HEK293 (cell line): Measurements from ENCODE around the gene FAM210A.

ENCODE experiments used
- CTCF ChIA-PET: fragments of 350-600 bp; formaldehyde crosslinking; extraction: SDS; loops from one replicate; lab custom pipeline; 2021; ENCODE audit warnings: antibody characterized with exemption; lab: Yijun Ruan, JAX
- POLR2A ChIA-PET: fragments of 300-600 bp; formaldehyde crosslinking; extraction: SDS; loops from one replicate; lab custom pipeline; 2020; ENCODE audit warnings: antibody characterized with exemption, inconsistent platforms; lab: Yijun Ruan, JAX
- H3K27ac ChIP-seq: fragments of 200-500 bp; sonication (Bioruptor generic); 2 replicates; pipeline ENCODE4 v1.5.1; 2014; ENCODE audit warnings: low read depth, low read length, control low read depth, inconsistent platforms; ENCODE audit errors: extremely low read depth
- H3K36me3 ChIP-seq, 2 experiments: fragments of 200-500 bp in 1 of 2; sonication (Bioruptor generic) in 1 of 2; 1 replicate in 1 of 2; 2 replicates in 1 of 2; pipeline ENCODE4 v1.5.1; 2014 to 2017; ENCODE audit warnings: inconsistent platforms in 2 of 2, low read length in 2 of 2; ENCODE audit not compliant: control insufficient read depth in 2 of 2, insufficient read depth in 1 of 2
- H3K4me1 ChIP-seq: fragments of 200-500 bp; sonication (Bioruptor generic); 2 replicates; pipeline ENCODE4 v1.5.1; 2014; ENCODE audit warnings: mild to moderate bottlenecking, low read length, inconsistent platforms; ENCODE audit not compliant: control insufficient read depth, insufficient read depth
- H3K4me3 ChIP-seq: 2 replicates; pipeline ENCODE4 v1.5.1; 2011; ENCODE audit warnings: low read depth, mild to moderate bottlenecking, control low read depth, low read length, moderate library complexity
- H3K9me3 ChIP-seq: fragments of 200-500 bp; sonication (Bioruptor generic); 2 replicates; pipeline ENCODE4 v1.5.1; 2014; ENCODE audit warnings: low read depth, low read length, inconsistent platforms; ENCODE audit not compliant: control insufficient read depth, insufficient read depth
- FEZF1 ChIP-seq: fragments of 450-650 bp; formaldehyde crosslinking; IDR thresholded peaks from 2 replicates; pipeline ENCODE4 v1.5.1; 2016; ENCODE audit warnings: missing biosample characterization, missing genetic modification characterization
- GLI2 ChIP-seq: fragments of 450-650 bp; formaldehyde crosslinking; IDR thresholded peaks from 2 replicates; pipeline ENCODE4; 2017; ENCODE audit warnings: missing biosample characterization, missing genetic modification characterization, low read depth, borderline replicate concordance
- GLIS1 ChIP-seq: fragments of 450-650 bp; formaldehyde crosslinking; IDR thresholded peaks from 2 replicates; pipeline ENCODE4 v1.5.1; 2016; ENCODE audit warnings: missing biosample characterization, missing genetic modification characterization
- GLIS2 ChIP-seq: fragments of 450-650 bp; formaldehyde crosslinking; IDR thresholded peaks from 2 replicates; pipeline ENCODE4 v1.5.1; 2016; ENCODE audit warnings: missing biosample characterization, missing genetic modification characterization
- KLF8 ChIP-seq: fragments of 450-650 bp; formaldehyde crosslinking; IDR thresholded peaks from 2 replicates; pipeline ENCODE4 v1.5.1; 2016; ENCODE audit warnings: missing biosample characterization, missing genetic modification characterization
- PATZ1 ChIP-seq: fragments of 450-650 bp; formaldehyde crosslinking; IDR thresholded peaks from 2 replicates; pipeline ENCODE4 v1.5.1; 2016; ENCODE audit warnings: missing biosample characterization, missing genetic modification characterization
- REPIN1 ChIP-seq: fragments of 450-650 bp; formaldehyde crosslinking; IDR thresholded peaks from 2 replicates; pipeline ENCODE4 v1.5.1; 2017; ENCODE audit warnings: missing biosample characterization, missing genetic modification characterization, low read depth
- SP3 ChIP-seq: fragments of 450-650 bp; formaldehyde crosslinking; IDR thresholded peaks from 2 replicates; pipeline ENCODE4 v1.5.1; 2016; ENCODE audit warnings: missing biosample characterization, missing genetic modification characterization
- TCF7L2 ChIP-seq: IDR thresholded peaks from 2 replicates; pipeline ENCODE4 v1.6.1; 2011; ENCODE audit warnings: low read depth, mild to moderate bottlenecking, inconsistent platforms, low read length, moderate library complexity, borderline replicate concordance
- ZBTB44 ChIP-seq: fragments of 450-650 bp; IDR thresholded peaks from 2 replicates; pipeline ENCODE4 v1.5.1; 2018; ENCODE audit warnings: missing biosample characterization, mild to moderate bottlenecking, missing genetic modification characterization
- ZNF148 ChIP-seq: fragments of 450-650 bp; formaldehyde crosslinking; IDR thresholded peaks from 2 replicates; pipeline ENCODE4 v1.5.0; 2017; ENCODE audit warnings: missing biosample characterization, missing genetic modification characterization, borderline replicate concordance
- ZNF26 ChIP-seq: fragments of 450-650 bp; formaldehyde crosslinking; IDR thresholded peaks from 2 replicates; pipeline ENCODE4 v1.5.1; 2016; ENCODE audit warnings: missing biosample characterization, missing genetic modification characterization
- ZNF350 ChIP-seq: fragments of 450-650 bp; formaldehyde crosslinking; IDR thresholded peaks from 2 replicates; pipeline ENCODE4 v1.5.0; 2017; ENCODE audit warnings: missing biosample characterization, mild to moderate bottlenecking, missing genetic modification characterization
- ZNF488 ChIP-seq: fragments of 450-650 bp; formaldehyde crosslinking; IDR thresholded peaks from 2 replicates; pipeline ENCODE4 v1.5.1; 2016; ENCODE audit warnings: missing biosample characterization, missing genetic modification characterization
- ZNF501 ChIP-seq: fragments of 450-650 bp; formaldehyde crosslinking; IDR thresholded peaks from 2 replicates; pipeline ENCODE4 v1.5.1; 2016; ENCODE audit warnings: missing biosample characterization, missing genetic modification characterization
- ZNF514 ChIP-seq: fragments of 450-650 bp; formaldehyde crosslinking; IDR thresholded peaks from 2 replicates; pipeline ENCODE4 v1.5.1; 2016; ENCODE audit warnings: missing biosample characterization, missing genetic modification characterization
- ZNF571 ChIP-seq: fragments of 450-650 bp; formaldehyde crosslinking; IDR thresholded peaks from 2 replicates; pipeline ENCODE4 v1.5.0; 2017; ENCODE audit warnings: missing biosample characterization, missing genetic modification characterization
- ZNF585B ChIP-seq: fragments of 450-650 bp; formaldehyde crosslinking; IDR thresholded peaks from 2 replicates; pipeline ENCODE4 v1.5.1; 2016; ENCODE audit warnings: missing biosample characterization, missing genetic modification characterization
- ZNF600 ChIP-seq: fragments of 450-650 bp; formaldehyde crosslinking; IDR thresholded peaks from 2 replicates; pipeline ENCODE4 v1.5.1; 2016; ENCODE audit warnings: missing biosample characterization, missing genetic modification characterization
- ZNF623 ChIP-seq: fragments of 450-650 bp; formaldehyde crosslinking; IDR thresholded peaks from 2 replicates; pipeline ENCODE4 v1.5.1; 2016; ENCODE audit warnings: missing biosample characterization, missing genetic modification characterization
- ZNF626 ChIP-seq: fragments of 450-650 bp; sonication (Bioruptor Pico); formaldehyde crosslinking; IDR thresholded peaks from 2 replicates; pipeline ENCODE4 v1.5.1; 2018; ENCODE audit warnings: missing biosample characterization, missing genetic modification characterization, inconsistent platforms
- ZNF701 ChIP-seq: fragments of 450-650 bp; formaldehyde crosslinking; IDR thresholded peaks from 2 replicates; pipeline ENCODE4 v1.5.1; 2016; ENCODE audit warnings: missing biosample characterization, missing genetic modification characterization
- ZNF704 ChIP-seq: fragments of 450-650 bp; formaldehyde crosslinking; IDR thresholded peaks from 2 replicates; pipeline ENCODE4 v1.5.1; 2016; ENCODE audit warnings: missing biosample characterization, missing genetic modification characterization
- ZNF747 ChIP-seq: fragments of 450-650 bp; formaldehyde crosslinking; IDR thresholded peaks from 2 replicates; pipeline ENCODE4 v1.5.1; 2016; ENCODE audit warnings: missing biosample characterization, missing genetic modification characterization
- ZNF76 ChIP-seq: fragments of 450-650 bp; formaldehyde crosslinking; IDR thresholded peaks from 2 replicates; pipeline ENCODE4; 2016; ENCODE audit warnings: low read depth, missing biosample characterization, missing genetic modification characterization, borderline replicate concordance
- ZNF785 ChIP-seq: fragments of 450-650 bp; formaldehyde crosslinking; IDR thresholded peaks from 2 replicates; pipeline ENCODE4 v1.5.1; 2016; ENCODE audit warnings: missing biosample characterization, missing genetic modification characterization
- ZSCAN23 ChIP-seq: fragments of 450-650 bp; formaldehyde crosslinking; IDR thresholded peaks from 2 replicates; pipeline ENCODE4 v1.5.1; 2016; ENCODE audit warnings: missing biosample characterization, missing genetic modification characterization

The FAM210A gene

GRCh38 chr18:13758622-13759021 lies 32.3 kb upstream of the FAM210A start:
- ChIA-PET POLR2A (no interaction called here), CTCF (interaction anchor here (0.5 kb wide), 1 partner anchor 1763 kb away, joined by 3 read pairs; no protein-coding TSS in a partner anchor)
- no peaks in the 10 kb centered on the region for H3K4me1 ChIP-seq
- H3K4me3 ChIP-seq, result no peak overlapping the region
- H3K27ac ChIP-seq, result no peak overlapping the region
- no peak for TF ChIP-seq ZNF148 (tag by site-specific recombination)
- no peak for TF ChIP-seq ZNF501
- TF ChIP-seq ZSCAN23 (tag by site-specific recombination), result no peak
- TF ChIP-seq ZNF571 (tag by site-specific recombination), result no peak
- TF ChIP-seq SP3 (tag by site-specific recombination), result no peak
- no peak for TF ChIP-seq ZNF704 (tag by site-specific recombination)
- no peak for TF ChIP-seq ZNF626
- no peak for TF ChIP-seq REPIN1
- TF ChIP-seq KLF8 (tag by site-specific recombination), result no peak
- no peak for TF ChIP-seq TCF7L2
- no peak for TF ChIP-seq ZNF514
- no peak for TF ChIP-seq GLI2
- TF ChIP-seq ZNF623, result no peak
- no peak for TF ChIP-seq ZNF600
- TF ChIP-seq ZNF785 (tag by site-specific recombination), result no peak
- TF ChIP-seq FEZF1 (tag by site-specific recombination), result no peak
- TF ChIP-seq ZNF488 (tag by site-specific recombination), result no peak
- no peak for TF ChIP-seq GLIS2 (tag by site-specific recombination)
- TF ChIP-seq, all 188 proteins: peak for 0
- Histone ChIP-seq H3K36me3 (peaks cover 21 to 49% of the 10 kb centered on the region in 2 experiments), H3K9me3 (no peaks in the 10 kb centered on the region)

GRCh38 chr18:13756671-13757070 lies 30.3 kb upstream of the FAM210A start:
- Histone ChIP-seq H3K4me3 (no peak overlapping the region), H3K27ac (no peak overlapping the region), H3K36me3 (peaks cover 33 to 52% of the 10 kb centered on the region in 2 experiments), H3K9me3 (no peaks in the 10 kb centered on the region), H3K4me1 (no peaks in the 10 kb centered on the region)
- POLR2A ChIA-PET, result no interaction called here
- CTCF ChIA-PET, result interaction anchor here (0.7 kb wide), 1 partner anchor 754 kb away, joined by 3 read pairs; no protein-coding TSS in a partner anchor
- no peak for TF ChIP-seq PATZ1 (tag by site-specific recombination)
- no peak for TF ChIP-seq ZNF501
- no peak for TF ChIP-seq ZNF76 (tag by site-specific recombination)
- TF ChIP-seq ZBTB44, result no peak
- no peak for TF ChIP-seq ZNF747
- TF ChIP-seq ZNF350 (tag by site-specific recombination), result no peak
- no peak for TF ChIP-seq ZNF626
- TF ChIP-seq GLIS1 (tag by site-specific recombination), result no peak
- no peak for TF ChIP-seq ZNF585B (tag by site-specific recombination)
- no peak for TF ChIP-seq ZNF701
- TF ChIP-seq ZNF26, result no peak
